Upper lobe of left lung (tissue), 4 donors: ENCODE measurements around the gene ZNF729.

Source experiments
- CTCF ChIP-seq, 6 experiments: fragments of 450-650 bp in 4 of 6; fragments of 200-600 bp in 2 of 6; sonication (generic) in 2 of 6; IDR thresholded peaks; one replicate each; pipeline ENCODE4 v1.5.1; 2016 to 2019; ENCODE audit warnings: antibody characterized with exemption in 6 of 6
- POLR2A ChIP-seq, 4 donors: fragments of 450-650 bp; IDR thresholded peaks; one replicate each; pipeline ENCODE4 v1.5.1; 2016 to 2017; ENCODE audit warnings: antibody characterized with exemption in 4 of 4, mild to moderate bottlenecking in 2 of 4

- TF ChIP-seq CTCF (IDR thresholded peaks at IDR 0.05) (no peak), POLR2A (IDR thresholded peaks at IDR 0.05) (no peak)
Observed at GRCh38 chr19:22256856-22257255, 29.4 kb upstream of the ZNF729 start.
